Nephron (organoid): ENCODE data around the gene TAGAP.

Experiments used
- H3K27ac Mint-ChIP-seq, 3 experiments: 2 replicates each; pipeline ENCODE4 v1.8.0; 2020; ENCODE audit warnings: mixed read lengths in 3 of 3, mild to moderate bottlenecking in 2 of 3, moderate library complexity in 1 of 3
- H3K27me3 Mint-ChIP-seq: 2 replicates; pipeline ENCODE4 v1.8.0; 2021; ENCODE audit warnings: low read depth, mild to moderate bottlenecking, moderate library complexity, mixed read lengths
- H3K36me3 Mint-ChIP-seq: 2 replicates; pipeline ENCODE4 v1.8.0; 2020; ENCODE audit warnings: low read depth, mixed read lengths
- H3K4me1 Mint-ChIP-seq: 2 replicates; pipeline ENCODE4 v1.8.0; 2020; ENCODE audit warnings: mixed read lengths
- H3K4me3 Mint-ChIP-seq, 3 experiments: 2 replicates each; pipeline ENCODE4 v1.8.0; 2020; ENCODE audit warnings: mild to moderate bottlenecking in 3 of 3, mixed read lengths in 3 of 3, moderate library complexity in 2 of 3
- H3K9me3 Mint-ChIP-seq: 2 replicates; pipeline ENCODE4 v1.8.0; 2020; ENCODE audit warnings: mixed read lengths
- CTCF ChIP-seq, 3 experiments: fragments of 200-600 bp; sonication (generic); IDR thresholded peaks; one replicate each; pipeline ENCODE4 v1.5.0; 2021; ENCODE audit warnings: antibody characterized with exemption in 3 of 3; ENCODE audit not compliant: unreplicated experiment in 3 of 3

The TAGAP gene

DNA sequence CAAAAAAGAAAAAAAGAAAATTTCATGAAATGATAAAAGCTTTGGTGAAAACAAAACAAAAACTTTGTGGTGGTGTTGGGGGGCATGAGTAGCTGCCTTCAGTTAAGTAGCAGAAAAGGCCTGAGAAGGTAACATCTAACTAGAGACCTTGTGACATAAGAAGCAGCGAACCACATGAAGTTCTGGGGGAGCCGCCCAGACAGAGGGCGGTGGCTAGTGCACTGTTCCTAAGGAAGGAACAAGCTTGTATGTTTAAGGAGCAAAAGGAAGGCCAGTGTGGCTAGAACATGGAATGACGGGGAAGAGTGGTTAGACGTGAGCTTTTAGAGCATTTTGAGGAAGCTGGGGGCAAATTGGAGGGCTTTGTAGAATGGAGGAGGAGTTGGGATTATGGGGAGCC, 37.3 kb downstream of the TAGAP start:
- no peak overlapping the region for H3K27ac Mint-ChIP-seq
- no peak for TF ChIP-seq CTCF (IDR thresholded peaks at IDR 0.05; ENCODE audit: unreplicated experiment in 3 of 3)
- H3K36me3 Mint-ChIP-seq, result peaks cover 2% of the 10 kb centered on the region
- no peaks in the 10 kb centered on the region for H3K9me3 Mint-ChIP-seq
- H3K4me3 Mint-ChIP-seq, result no peak overlapping the region
- no peaks in the 10 kb centered on the region for H3K4me1 Mint-ChIP-seq
- H3K27me3 Mint-ChIP-seq, result no peaks in the 10 kb centered on the region

- Mint-ChIP-seq H3K36me3 (peaks cover 5% of the 10 kb centered on the region), H3K9me3 (no peaks in the 10 kb centered on the region), H3K4me1 (peaks cover 6% of the 10 kb centered on the region), H3K4me3 (no peak overlapping the region), H3K27ac (no peak overlapping the region), H3K27me3 (no peaks in the 10 kb centered on the region)
- TF ChIP-seq CTCF (IDR thresholded peaks at IDR 0.05; ENCODE audit: unreplicated experiment in 3 of 3), result no peak
Observed at GRCh38 chr6:159005436-159005835, 39.4 kb downstream of the TAGAP start.

DNA sequence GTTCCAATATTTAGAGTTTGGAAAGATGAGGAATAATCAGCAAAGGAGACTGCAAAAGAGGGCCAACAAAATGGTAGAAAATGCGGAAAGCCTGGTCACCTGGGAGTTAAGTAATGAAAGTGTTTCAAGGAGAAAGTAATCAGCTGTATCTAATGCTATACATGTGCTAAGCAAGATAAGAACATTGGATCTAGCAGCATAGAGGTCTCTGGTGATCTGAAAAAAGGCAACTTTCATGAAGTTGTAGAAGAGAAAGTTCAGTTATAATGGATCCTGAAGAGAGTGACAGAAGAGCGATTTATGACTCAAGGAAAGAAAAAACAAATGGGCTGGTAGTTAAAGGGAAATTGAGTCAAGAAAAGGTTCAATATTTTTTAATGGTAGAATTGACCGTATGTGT, 40.2 kb downstream of the TAGAP start:
- Mint-ChIP-seq H3K4me1 (peaks cover 7% of the 10 kb centered on the region), H3K36me3 (peaks cover 5% of the 10 kb centered on the region), H3K27me3 (no peaks in the 10 kb centered on the region), H3K27ac (no peak overlapping the region), H3K9me3 (no peaks in the 10 kb centered on the region), H3K4me3 (no peak overlapping the region)
- TF ChIP-seq CTCF (IDR thresholded peaks at IDR 0.05; ENCODE audit: unreplicated experiment in 3 of 3), result no peak

GRCh38 chr6:159002432-159003155, 42.2 kb downstream of the TAGAP start:
- no peaks in the 10 kb centered on the region for H3K27me3 Mint-ChIP-seq
- peaks cover 11% of the 10 kb centered on the region for H3K4me1 Mint-ChIP-seq
- peaks cover 8% of the 10 kb centered on the region for H3K36me3 Mint-ChIP-seq
- H3K27ac Mint-ChIP-seq, result peak overlapping the region in 1 of 3 experiments; percentile 22
- H3K4me3 Mint-ChIP-seq, result no peak overlapping the region
- H3K9me3 Mint-ChIP-seq, result no peaks in the 10 kb centered on the region
- no peak for TF ChIP-seq CTCF (IDR thresholded peaks at IDR 0.05; ENCODE audit: unreplicated experiment in 3 of 3)

DNA sequence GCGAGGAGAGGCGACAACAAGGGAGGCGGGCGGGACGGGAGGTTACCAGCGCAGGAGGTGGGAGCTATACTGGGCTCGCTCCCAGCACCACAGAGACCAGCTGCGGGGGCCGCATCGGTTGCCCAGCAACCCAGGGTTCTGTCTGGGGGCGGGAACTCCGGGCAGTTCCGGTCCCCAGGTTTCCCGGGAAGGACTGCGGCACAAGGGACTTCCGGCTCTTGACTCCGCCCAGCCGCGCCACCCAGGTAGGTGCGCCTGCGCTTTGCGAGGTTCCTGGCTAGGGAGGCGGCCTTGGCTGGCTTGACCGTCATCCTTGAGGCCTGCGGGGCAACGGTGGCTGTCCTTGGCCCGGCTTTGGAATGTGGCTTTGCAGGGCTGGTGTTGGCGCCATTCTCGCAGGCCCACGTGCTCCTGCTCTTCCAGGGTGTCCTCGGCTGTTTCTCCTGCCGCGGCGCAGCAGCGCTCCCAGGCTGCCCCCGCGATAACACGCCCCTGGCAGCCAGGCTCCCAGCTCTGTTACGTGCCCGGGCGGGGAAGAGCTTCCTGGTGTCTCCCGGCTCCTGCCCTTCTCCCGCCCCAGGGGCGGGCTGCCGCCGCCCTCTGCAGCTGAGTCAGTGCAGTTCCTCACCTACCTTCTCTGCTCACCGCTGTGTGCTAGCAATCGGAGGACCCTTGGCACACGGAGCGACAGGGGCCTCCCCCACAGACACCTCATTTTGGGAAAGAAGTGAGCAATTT, 45.0 kb downstream of the TAGAP start, which contains the start of gene RSPH3:
TSS of gene RSPH3 (minus strand) at position 537 of the 738 bp plus-strand sequence. CDS start 652 bp downstream, outside the sequence.
- no peaks in the 10 kb centered on the region for H3K9me3 Mint-ChIP-seq
- no peaks in the 10 kb centered on the region for H3K27me3 Mint-ChIP-seq
- H3K4me3 Mint-ChIP-seq, result peak within 1 kb of the TSS; percentile 92 to 96 (median 96)
- peak within 1 kb of the TSS; percentile 74 to 99 (median 99) for H3K27ac Mint-ChIP-seq
- TF ChIP-seq CTCF (IDR thresholded peaks at IDR 0.05; ENCODE audit: unreplicated experiment in 3 of 3), result peak in 1 of 3 experiments; percentile 8
- peaks cover 11% of the 10 kb centered on the region for H3K4me1 Mint-ChIP-seq
- peaks cover 25% of the 10 kb centered on the region for H3K36me3 Mint-ChIP-seq
